Fibroblast of lung (primary cell): ENCODE data around the gene ANKS1A. TPM values are rescaled to one million over a fixed set of nuclear protein-coding genes. Genes with fewer than 3 reads are reported as not detected.

Experiments used
- DNase-seq, 2 donors: peaks; one replicate each; pipeline versions ENCODE4 v3.0.0 to v3.0.0-alpha.2; 2010; ENCODE audit warnings: low read depth in 2 of 2
- H2AFZ ChIP-seq: 2 replicates; pipeline ENCODE4 v1.5.1; 2012; ENCODE audit warnings: low read length, control low read depth, inconsistent platforms
- H3K27ac ChIP-seq: 2 replicates; pipeline ENCODE4 v1.5.1; 2011; ENCODE audit warnings: low read length, control low read depth; ENCODE audit not compliant: insufficient read depth
- H3K27me3 ChIP-seq: 2 replicates; pipeline ENCODE4 v1.5.1; 2011; ENCODE audit warnings: mild to moderate bottlenecking, low read length; ENCODE audit not compliant: control insufficient read depth, insufficient read depth
- H3K36me3 ChIP-seq: 2 replicates; pipeline ENCODE4 v1.5.1; 2011; ENCODE audit warnings: low read length; ENCODE audit not compliant: control insufficient read depth, insufficient read depth
- H3K4me1 ChIP-seq: 2 replicates; pipeline ENCODE4 v1.5.1; 2011; ENCODE audit warnings: low read length; ENCODE audit not compliant: control insufficient read depth, insufficient read depth; ENCODE audit errors: extremely low read depth
- H3K4me2 ChIP-seq: 2 replicates; pipeline ENCODE4 v1.5.1; 2011; ENCODE audit warnings: low read length, control low read depth; ENCODE audit not compliant: insufficient read depth; ENCODE audit errors: extremely low read depth
- H3K4me3 ChIP-seq, 4 experiments: fragments of 200-600 bp in 1 of 4; sonication (generic) in 1 of 4; replicated peaks in 1 of 4; 2 replicates each; pipeline ENCODE4 v1.5.1; 2011 to 2016; ENCODE audit warnings: low read length in 4 of 4, low read depth in 3 of 4, mild to moderate bottlenecking in 3 of 4, control low read depth in 2 of 4, inconsistent platforms in 1 of 4, mixed read lengths in 1 of 4; ENCODE audit not compliant: insufficient read depth in 1 of 4; ENCODE audit errors: control extremely low read depth in 1 of 4
- H3K79me2 ChIP-seq: 2 replicates; pipeline ENCODE4 v1.5.1; 2012; ENCODE audit warnings: mild to moderate bottlenecking, low read length, inconsistent platforms; ENCODE audit not compliant: control insufficient read depth, insufficient read depth
- H3K9ac ChIP-seq: 2 replicates; pipeline ENCODE4 v1.5.1; 2011; ENCODE audit warnings: mild to moderate bottlenecking, low read length, control low read depth; ENCODE audit not compliant: insufficient read depth
- H3K9me3 ChIP-seq: 2 replicates; pipeline ENCODE4 v1.5.1; 2012; ENCODE audit warnings: low read depth, low read length; ENCODE audit not compliant: control insufficient read depth, insufficient read depth
- H4K20me1 ChIP-seq: 2 replicates; pipeline ENCODE4 v1.5.1; 2011; ENCODE audit warnings: low read length; ENCODE audit not compliant: control insufficient read depth, insufficient read depth; ENCODE audit errors: extremely low read depth
- EZH2 ChIP-seq: IDR thresholded peaks from 2 replicates; pipeline ENCODE4 v1.5.1; 2012; ENCODE audit warnings: low read length, control low read depth, mild to moderate bottlenecking; ENCODE audit errors: missing control alignments
- polyA plus RNA-seq, 2 donors: library from polyadenylated mRNA; depleted of rRNA in 1 of 2; stranded (reverse) in 1 of 2; unstranded in 1 of 2; fragments of >200 nt; gene quantifications; 2 replicates each; pipeline ENCODE4 v1.2.1, GENCODE V29; 2011 to 2012; ENCODE audit warnings: missing spikeins in 1 of 2
- total RNA-seq: library from RNA; depleted of rRNA; stranded (reverse); fragments of >200 nt; gene quantifications from 2 replicates; pipeline ENCODE4 v1.2.1, GENCODE V29; 2014
- TF ChIP-seq, protein P1 (sequence below), 2 donors: IDR thresholded peaks in 1 of 2; conservative IDR thresholded peaks in 1 of 2; 1 replicate in 1 of 2; 2 replicates in 1 of 2; pipeline ENCODE4 v1.5.1; 2011 to 2012; ENCODE audit warnings: low read length in 2 of 2, control low read depth in 1 of 2, inconsistent platforms in 1 of 2, low read depth in 1 of 2, mild to moderate bottlenecking in 1 of 2

ANKS1A gene
- total and polyA plus RNA-seq, 2 donors (not counting 1 experiment from before 2014, with no cell fraction given), result 3.6 to 7.8 TPM

DNA sequence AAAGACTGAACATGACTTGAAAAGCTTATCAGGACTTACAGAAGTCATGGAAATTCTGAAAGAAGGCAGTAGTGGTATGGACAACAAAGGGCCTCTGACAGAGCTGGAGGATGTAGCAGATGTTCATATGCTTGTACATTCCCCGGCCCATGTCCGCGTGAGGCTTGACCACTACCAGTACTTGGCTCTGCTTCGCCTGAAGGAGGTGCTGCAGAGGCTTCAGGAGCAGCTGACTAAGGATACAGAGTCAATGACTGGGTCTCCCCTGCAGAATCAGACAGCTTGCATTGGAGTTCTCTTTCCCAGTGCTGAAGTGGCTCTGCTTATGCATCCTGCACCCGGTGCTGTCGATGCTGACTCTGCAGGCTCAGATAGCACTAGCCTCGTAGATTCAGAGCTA lies 30.4 kb upstream of the ANKS1A start:
- Histone ChIP-seq H3K36me3 (no peaks in the 10 kb centered on the region), H3K4me1 (no peaks in the 10 kb centered on the region), H3K79me2 (no peaks in the 10 kb centered on the region), H2AFZ (no peak overlapping the region), H4K20me1 (no peaks in the 10 kb centered on the region), H3K4me3 (no peak overlapping the region), H3K9ac (no peak overlapping the region), H3K27me3 (no peaks in the 10 kb centered on the region), H3K4me2 (no peak overlapping the region), H3K9me3 (no peaks in the 10 kb centered on the region), H3K27ac (no peak overlapping the region)
- TF ChIP-seq EZH2, result no peak
- TF ChIP-seq, protein P1, sequence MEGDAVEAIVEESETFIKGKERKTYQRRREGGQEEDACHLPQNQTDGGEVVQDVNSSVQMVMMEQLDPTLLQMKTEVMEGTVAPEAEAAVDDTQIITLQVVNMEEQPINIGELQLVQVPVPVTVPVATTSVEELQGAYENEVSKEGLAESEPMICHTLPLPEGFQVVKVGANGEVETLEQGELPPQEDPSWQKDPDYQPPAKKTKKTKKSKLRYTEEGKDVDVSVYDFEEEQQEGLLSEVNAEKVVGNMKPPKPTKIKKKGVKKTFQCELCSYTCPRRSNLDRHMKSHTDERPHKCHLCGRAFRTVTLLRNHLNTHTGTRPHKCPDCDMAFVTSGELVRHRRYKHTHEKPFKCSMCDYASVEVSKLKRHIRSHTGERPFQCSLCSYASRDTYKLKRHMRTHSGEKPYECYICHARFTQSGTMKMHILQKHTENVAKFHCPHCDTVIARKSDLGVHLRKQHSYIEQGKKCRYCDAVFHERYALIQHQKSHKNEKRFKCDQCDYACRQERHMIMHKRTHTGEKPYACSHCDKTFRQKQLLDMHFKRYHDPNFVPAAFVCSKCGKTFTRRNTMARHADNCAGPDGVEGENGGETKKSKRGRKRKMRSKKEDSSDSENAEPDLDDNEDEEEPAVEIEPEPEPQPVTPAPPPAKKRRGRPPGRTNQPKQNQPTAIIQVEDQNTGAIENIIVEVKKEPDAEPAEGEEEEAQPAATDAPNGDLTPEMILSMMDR (conservative IDR thresholded peaks at IDR 0.05 in 1 of 2, IDR thresholded peaks at IDR 0.05 in 1 of 2; ENCODE audit: low read depth in 1 of 2, low read length in 2 of 2), result no peak
- DNase-seq, result no peak

DNA sequence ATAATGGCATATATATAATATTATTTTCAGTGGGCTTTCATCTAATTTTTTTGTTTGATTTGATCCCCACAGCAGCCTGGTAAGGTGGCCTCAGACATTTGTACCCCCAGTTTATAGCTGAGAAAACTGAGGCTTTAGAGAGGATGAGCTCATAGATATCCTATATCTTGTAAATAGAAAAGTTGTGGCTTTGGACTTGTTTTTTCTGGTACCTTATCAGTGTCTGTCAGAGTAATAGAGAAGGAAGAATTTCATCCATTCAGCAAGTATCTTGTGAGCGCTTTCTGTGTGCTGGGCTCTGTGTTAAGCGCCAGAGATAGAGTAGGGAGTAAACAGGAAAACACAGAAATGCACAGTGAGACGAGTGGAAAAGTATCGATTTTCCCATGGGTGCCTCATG lies 29.1 kb upstream of the ANKS1A start:
- no peak overlapping the region for H3K4me3 ChIP-seq
- H4K20me1 ChIP-seq, result no peaks in the 10 kb centered on the region
- no peak for DNase-seq
- H3K27ac ChIP-seq, result no peak overlapping the region
- H3K27me3 ChIP-seq, result no peaks in the 10 kb centered on the region
- no peaks in the 10 kb centered on the region for H3K9me3 ChIP-seq
- H3K79me2 ChIP-seq, result no peaks in the 10 kb centered on the region
- no peak overlapping the region for H2AFZ ChIP-seq
- no peak overlapping the region for H3K4me2 ChIP-seq
- no peak overlapping the region for H3K9ac ChIP-seq
- no peaks in the 10 kb centered on the region for H3K36me3 ChIP-seq
- TF ChIP-seq, protein P1 (conservative IDR thresholded peaks at IDR 0.05 in 1 of 2, IDR thresholded peaks at IDR 0.05 in 1 of 2; ENCODE audit: low read depth in 1 of 2, low read length in 2 of 2), result no peak
- TF ChIP-seq EZH2, result no peak
- no peaks in the 10 kb centered on the region for H3K4me1 ChIP-seq

DNA sequence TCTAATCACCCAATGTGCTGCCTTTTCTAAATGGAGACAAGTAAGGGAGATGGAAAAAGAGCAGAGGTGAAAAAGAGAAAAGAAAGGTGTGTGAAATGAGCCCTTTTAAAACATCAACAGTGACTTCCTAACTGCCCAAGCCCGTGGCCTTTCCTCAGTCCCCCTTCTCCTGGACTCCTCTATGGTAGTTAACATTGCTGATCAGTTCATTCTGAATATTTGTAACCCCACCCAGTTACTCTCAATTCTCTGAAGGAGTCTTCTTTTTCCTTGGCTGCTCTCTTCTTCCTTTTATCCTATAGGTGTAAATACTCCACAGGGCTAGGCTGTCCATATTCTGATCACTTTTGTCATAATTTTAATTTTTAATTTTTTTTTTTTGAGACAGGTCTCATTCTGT lies 28.3 kb upstream of the ANKS1A start:
- H3K9me3 ChIP-seq, result no peaks in the 10 kb centered on the region
- H3K4me3 ChIP-seq, result no peak overlapping the region
- no peak overlapping the region for H3K27ac ChIP-seq
- H3K79me2 ChIP-seq, result no peaks in the 10 kb centered on the region
- no peak for DNase-seq
- H3K36me3 ChIP-seq, result no peaks in the 10 kb centered on the region
- H4K20me1 ChIP-seq, result no peaks in the 10 kb centered on the region
- TF ChIP-seq, protein P1 (conservative IDR thresholded peaks at IDR 0.05 in 1 of 2, IDR thresholded peaks at IDR 0.05 in 1 of 2; ENCODE audit: low read depth in 1 of 2, low read length in 2 of 2), result no peak
- TF ChIP-seq EZH2, result no peak
- H3K4me1 ChIP-seq, result no peaks in the 10 kb centered on the region
- no peak overlapping the region for H2AFZ ChIP-seq
- H3K9ac ChIP-seq, result no peak overlapping the region
- no peak overlapping the region for H3K4me2 ChIP-seq
- H3K27me3 ChIP-seq, result no peaks in the 10 kb centered on the region
